WTC11 (cell line): Measurements from ENCODE around the gene CLIP1. TPM values are rescaled to one million over a fixed set of nuclear protein-coding genes. Genes with fewer than 3 reads are reported as not detected.

Experiments
- ETV6 ChIP-seq: sonication (generic); formaldehyde crosslinking; IDR thresholded peaks from 2 replicates; pipeline ENCODE4 v1.8.1; 2022; ENCODE audit warnings: mild to moderate bottlenecking, missing genetic modification reagents
- GABPB1 ChIP-seq: sonication (generic); formaldehyde crosslinking; IDR thresholded peaks from 2 replicates; pipeline ENCODE4 v1.8.1; 2023; ENCODE audit warnings: mild to moderate bottlenecking, missing genetic modification reagents
- GTF2I ChIP-seq: fragments of 250-450 bp; sonication (Bioruptor Pico); conservative IDR thresholded peaks from 2 replicates; pipeline ENCODE4 v1.4.0; 2021; ENCODE audit warnings: mild to moderate bottlenecking
- HMGA2 ChIP-seq: fragments of 250-450 bp; sonication (Bioruptor Pico); IDR thresholded peaks from 2 replicates; pipeline ENCODE4 v1.4.0; 2021; ENCODE audit warnings: mild to moderate bottlenecking, moderate library complexity
- NR2C2 ChIP-seq: sonication (generic); formaldehyde crosslinking; IDR thresholded peaks from 2 replicates; pipeline ENCODE4 v1.8.0; 2022; ENCODE audit warnings: mild to moderate bottlenecking, missing genetic modification reagents
- OVOL2 ChIP-seq: fragments of 250-450 bp; sonication (Bioruptor Pico); IDR thresholded peaks from 2 replicates; pipeline ENCODE4 v1.9.0; 2021; ENCODE audit warnings: mild to moderate bottlenecking, borderline replicate concordance
- TCF7 ChIP-seq: sonication (generic); formaldehyde crosslinking; IDR thresholded peaks from 2 replicates; pipeline ENCODE4 v1.8.0; 2022; ENCODE audit warnings: mild to moderate bottlenecking, low read depth, missing genetic modification reagents, moderate library complexity
- TEAD1 ChIP-seq: sonication (generic); formaldehyde crosslinking; IDR thresholded peaks from 2 replicates; pipeline ENCODE4 v1.8.0; 2022; ENCODE audit warnings: mild to moderate bottlenecking, missing genetic modification reagents
- ZBTB21 ChIP-seq: sonication (generic); formaldehyde crosslinking; IDR thresholded peaks from 2 replicates; pipeline ENCODE4 v1.8.1; 2023; ENCODE audit warnings: mild to moderate bottlenecking, missing genetic modification reagents, borderline replicate concordance
- ZNF396 ChIP-seq: fragments of 250-450 bp; sonication (Bioruptor Pico); IDR thresholded peaks from 2 replicates; pipeline ENCODE4 v1.8.0; 2021; ENCODE audit warnings: mild to moderate bottlenecking, moderate library complexity, borderline replicate concordance
- ZNF423 ChIP-seq: fragments of 250-450 bp; sonication (Bioruptor Pico); IDR thresholded peaks from 2 replicates; pipeline ENCODE4 v2.1.2; 2022; ENCODE audit warnings: mild to moderate bottlenecking, moderate library complexity
- ZNF671 ChIP-seq: fragments of 250-450 bp; sonication (Bioruptor Pico); IDR thresholded peaks from 2 replicates; pipeline ENCODE4 v1.8.0; 2021; ENCODE audit warnings: mild to moderate bottlenecking
- total RNA-seq: library from RNA; stranded (reverse); gene quantifications from 3 replicates; pipeline ENCODE4 v1.2.3, GENCODE V29; 2021
- TF ChIP-seq, protein P1 (sequence below): sonication (generic); formaldehyde crosslinking; IDR thresholded peaks from 2 replicates; pipeline ENCODE4 v1.8.1; 2023; ENCODE audit warnings: mild to moderate bottlenecking, missing genetic modification reagents, borderline replicate concordance
- TF ChIP-seq, protein P2 (sequence below): sonication (generic); formaldehyde crosslinking; IDR thresholded peaks from 2 replicates; pipeline ENCODE4 v1.8.0; 2023; ENCODE audit warnings: mild to moderate bottlenecking, missing genetic modification reagents
- TF ChIP-seq, protein P3 (sequence below): sonication (generic); formaldehyde crosslinking; IDR thresholded peaks from 2 replicates; pipeline ENCODE4 v1.8.1; 2023; ENCODE audit warnings: mild to moderate bottlenecking, moderate library complexity, missing genetic modification reagents
- TF ChIP-seq, protein P4 (sequence below): sonication (generic); formaldehyde crosslinking; IDR thresholded peaks from 2 replicates; pipeline ENCODE4 v1.8.1; 2023; ENCODE audit warnings: mild to moderate bottlenecking, missing genetic modification reagents, moderate library complexity
- TF ChIP-seq, protein P5 (sequence below): sonication (generic); formaldehyde crosslinking; IDR thresholded peaks from 2 replicates; pipeline ENCODE4 v1.8.0; 2023; ENCODE audit warnings: missing genetic modification reagents
- TF ChIP-seq, protein P6 (sequence below): fragments of 250-450 bp; sonication (Bioruptor Pico); IDR thresholded peaks from 2 replicates; pipeline ENCODE4 v2.1.2; 2022; ENCODE audit warnings: mild to moderate bottlenecking, moderate library complexity
- TF ChIP-seq, protein P7 (sequence below): fragments of 250-450 bp; sonication (Bioruptor Pico); IDR thresholded peaks from 2 replicates; pipeline ENCODE4 v1.9.0; 2021; ENCODE audit warnings: mild to moderate bottlenecking
- TF ChIP-seq, protein P8 (sequence below): fragments of 250-450 bp; sonication (Bioruptor Pico); IDR thresholded peaks from 2 replicates; pipeline ENCODE4 v1.9.0; 2021; ENCODE audit warnings: moderate library complexity, mild to moderate bottlenecking, inconsistent platforms, borderline replicate concordance
- TF ChIP-seq, protein P9 (sequence below): sonication (generic); formaldehyde crosslinking; IDR thresholded peaks from 2 replicates; pipeline ENCODE4 v1.8.1; 2022; ENCODE audit warnings: low read depth, missing genetic modification reagents, borderline replicate concordance

The CLIP1 gene
- total RNA-seq, 1 experiment from 2014 or later = 24.9 TPM

DNA sequence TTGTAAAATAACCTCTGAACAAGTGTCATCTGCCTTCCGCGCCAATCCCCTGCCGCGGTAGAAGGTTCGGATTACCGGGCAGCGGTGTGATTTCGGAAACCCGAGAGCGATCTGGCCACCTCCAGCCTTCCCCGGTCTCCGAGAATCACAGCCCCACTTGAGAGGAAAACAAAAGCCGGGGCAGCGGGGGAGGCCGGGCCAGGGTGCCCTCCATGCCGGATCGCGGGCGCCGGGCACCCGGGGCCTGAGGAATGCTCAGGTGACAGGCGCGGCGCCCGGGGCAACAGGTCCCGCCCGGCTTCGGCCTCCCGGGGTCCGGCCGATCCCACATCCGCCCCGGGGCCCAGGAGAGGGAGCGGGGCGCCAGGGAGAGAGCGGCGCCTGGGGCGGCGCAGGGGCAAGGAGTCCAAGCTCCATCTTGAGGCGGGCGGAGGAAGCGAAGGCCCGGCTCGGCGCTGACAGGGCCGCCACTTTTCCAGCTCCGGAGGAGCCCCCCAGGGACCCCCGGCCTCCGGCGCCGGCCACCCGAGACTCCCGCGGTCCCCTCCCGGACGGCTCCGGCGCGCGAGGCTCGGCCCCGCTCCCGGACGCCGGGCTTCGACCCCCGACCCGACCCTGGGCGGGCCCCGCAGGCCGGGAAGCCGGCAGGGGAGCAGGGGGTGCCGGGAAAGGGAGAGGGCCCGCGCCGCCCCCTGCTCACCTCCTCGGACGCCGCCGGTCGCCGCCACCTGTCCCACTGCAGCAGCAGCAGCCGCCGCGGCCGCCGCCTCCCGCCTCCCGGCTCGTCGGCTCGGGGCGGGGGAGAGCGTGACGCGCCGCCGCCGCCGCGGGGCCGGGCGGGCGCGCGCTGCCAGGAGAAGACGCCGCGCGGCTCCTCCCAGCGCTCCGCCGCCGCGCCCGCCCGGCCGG is at the start of gene CLIP1 (continued):
- TF ChIP-seq, protein P1, sequence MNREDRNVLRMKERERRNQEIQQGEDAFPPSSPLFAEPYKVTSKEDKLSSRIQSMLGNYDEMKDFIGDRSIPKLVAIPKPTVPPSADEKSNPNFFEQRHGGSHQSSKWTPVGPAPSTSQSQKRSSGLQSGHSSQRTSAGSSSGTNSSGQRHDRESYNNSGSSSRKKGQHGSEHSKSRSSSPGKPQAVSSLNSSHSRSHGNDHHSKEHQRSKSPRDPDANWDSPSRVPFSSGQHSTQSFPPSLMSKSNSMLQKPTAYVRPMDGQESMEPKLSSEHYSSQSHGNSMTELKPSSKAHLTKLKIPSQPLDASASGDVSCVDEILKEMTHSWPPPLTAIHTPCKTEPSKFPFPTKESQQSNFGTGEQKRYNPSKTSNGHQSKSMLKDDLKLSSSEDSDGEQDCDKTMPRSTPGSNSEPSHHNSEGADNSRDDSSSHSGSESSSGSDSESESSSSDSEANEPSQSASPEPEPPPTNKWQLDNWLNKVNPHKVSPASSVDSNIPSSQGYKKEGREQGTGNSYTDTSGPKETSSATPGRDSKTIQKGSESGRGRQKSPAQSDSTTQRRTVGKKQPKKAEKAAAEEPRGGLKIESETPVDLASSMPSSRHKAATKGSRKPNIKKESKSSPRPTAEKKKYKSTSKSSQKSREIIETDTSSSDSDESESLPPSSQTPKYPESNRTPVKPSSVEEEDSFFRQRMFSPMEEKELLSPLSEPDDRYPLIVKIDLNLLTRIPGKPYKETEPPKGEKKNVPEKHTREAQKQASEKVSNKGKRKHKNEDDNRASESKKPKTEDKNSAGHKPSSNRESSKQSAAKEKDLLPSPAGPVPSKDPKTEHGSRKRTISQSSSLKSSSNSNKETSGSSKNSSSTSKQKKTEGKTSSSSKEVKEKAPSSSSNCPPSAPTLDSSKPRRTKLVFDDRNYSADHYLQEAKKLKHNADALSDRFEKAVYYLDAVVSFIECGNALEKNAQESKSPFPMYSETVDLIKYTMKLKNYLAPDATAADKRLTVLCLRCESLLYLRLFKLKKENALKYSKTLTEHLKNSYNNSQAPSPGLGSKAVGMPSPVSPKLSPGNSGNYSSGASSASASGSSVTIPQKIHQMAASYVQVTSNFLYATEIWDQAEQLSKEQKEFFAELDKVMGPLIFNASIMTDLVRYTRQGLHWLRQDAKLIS (CRISPR knock-in tag) = no peak
- TF ChIP-seq, protein P2, sequence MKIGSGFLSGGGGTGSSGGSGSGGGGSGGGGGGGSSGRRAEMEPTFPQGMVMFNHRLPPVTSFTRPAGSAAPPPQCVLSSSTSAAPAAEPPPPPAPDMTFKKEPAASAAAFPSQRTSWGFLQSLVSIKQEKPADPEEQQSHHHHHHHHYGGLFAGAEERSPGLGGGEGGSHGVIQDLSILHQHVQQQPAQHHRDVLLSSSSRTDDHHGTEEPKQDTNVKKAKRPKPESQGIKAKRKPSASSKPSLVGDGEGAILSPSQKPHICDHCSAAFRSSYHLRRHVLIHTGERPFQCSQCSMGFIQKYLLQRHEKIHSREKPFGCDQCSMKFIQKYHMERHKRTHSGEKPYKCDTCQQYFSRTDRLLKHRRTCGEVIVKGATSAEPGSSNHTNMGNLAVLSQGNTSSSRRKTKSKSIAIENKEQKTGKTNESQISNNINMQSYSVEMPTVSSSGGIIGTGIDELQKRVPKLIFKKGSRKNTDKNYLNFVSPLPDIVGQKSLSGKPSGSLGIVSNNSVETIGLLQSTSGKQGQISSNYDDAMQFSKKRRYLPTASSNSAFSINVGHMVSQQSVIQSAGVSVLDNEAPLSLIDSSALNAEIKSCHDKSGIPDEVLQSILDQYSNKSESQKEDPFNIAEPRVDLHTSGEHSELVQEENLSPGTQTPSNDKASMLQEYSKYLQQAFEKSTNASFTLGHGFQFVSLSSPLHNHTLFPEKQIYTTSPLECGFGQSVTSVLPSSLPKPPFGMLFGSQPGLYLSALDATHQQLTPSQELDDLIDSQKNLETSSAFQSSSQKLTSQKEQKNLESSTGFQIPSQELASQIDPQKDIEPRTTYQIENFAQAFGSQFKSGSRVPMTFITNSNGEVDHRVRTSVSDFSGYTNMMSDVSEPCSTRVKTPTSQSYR = no peak
- TF ChIP-seq, protein P3, sequence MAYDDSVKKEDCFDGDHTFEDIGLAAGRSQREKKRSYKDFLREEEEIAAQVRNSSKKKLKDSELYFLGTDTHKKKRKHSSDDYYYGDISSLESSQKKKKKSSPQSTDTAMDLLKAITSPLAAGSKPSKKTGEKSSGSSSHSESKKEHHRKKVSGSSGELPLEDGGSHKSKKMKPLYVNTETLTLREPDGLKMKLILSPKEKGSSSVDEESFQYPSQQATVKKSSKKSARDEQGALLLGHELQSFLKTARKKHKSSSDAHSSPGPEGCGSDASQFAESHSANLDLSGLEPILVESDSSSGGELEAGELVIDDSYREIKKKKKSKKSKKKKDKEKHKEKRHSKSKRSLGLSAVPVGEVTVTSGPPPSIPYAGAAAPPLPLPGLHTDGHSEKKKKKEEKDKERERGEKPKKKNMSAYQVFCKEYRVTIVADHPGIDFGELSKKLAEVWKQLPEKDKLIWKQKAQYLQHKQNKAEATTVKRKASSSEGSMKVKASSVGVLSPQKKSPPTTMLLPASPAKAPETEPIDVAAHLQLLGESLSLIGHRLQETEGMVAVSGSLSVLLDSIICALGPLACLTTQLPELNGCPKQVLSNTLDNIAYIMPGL = peak; percentile 94; the same call in 1 of the 2 replicates
- 0 out of 2 replicates have a peak, but pooled peaks have one; percentile 48 for TF ChIP-seq TEAD1 (CRISPR knock-in tag)
- TF ChIP-seq, protein P4, sequence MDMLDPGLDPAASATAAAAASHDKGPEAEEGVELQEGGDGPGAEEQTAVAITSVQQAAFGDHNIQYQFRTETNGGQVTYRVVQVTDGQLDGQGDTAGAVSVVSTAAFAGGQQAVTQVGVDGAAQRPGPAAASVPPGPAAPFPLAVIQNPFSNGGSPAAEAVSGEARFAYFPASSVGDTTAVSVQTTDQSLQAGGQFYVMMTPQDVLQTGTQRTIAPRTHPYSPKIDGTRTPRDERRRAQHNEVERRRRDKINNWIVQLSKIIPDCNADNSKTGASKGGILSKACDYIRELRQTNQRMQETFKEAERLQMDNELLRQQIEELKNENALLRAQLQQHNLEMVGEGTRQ = peak; percentile 41
- no peak for TF ChIP-seq GABPB1
- TF ChIP-seq OVOL2 (CRISPR knock-in tag) = no peak
- TF ChIP-seq ZNF396 (CRISPR knock-in tag) = no peak
- TF ChIP-seq, protein P5, sequence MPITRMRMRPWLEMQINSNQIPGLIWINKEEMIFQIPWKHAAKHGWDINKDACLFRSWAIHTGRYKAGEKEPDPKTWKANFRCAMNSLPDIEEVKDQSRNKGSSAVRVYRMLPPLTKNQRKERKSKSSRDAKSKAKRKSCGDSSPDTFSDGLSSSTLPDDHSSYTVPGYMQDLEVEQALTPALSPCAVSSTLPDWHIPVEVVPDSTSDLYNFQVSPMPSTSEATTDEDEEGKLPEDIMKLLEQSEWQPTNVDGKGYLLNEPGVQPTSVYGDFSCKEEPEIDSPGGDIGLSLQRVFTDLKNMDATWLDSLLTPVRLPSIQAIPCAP (CRISPR knock-in tag) = no peak
- no peak for TF ChIP-seq ETV6 (CRISPR knock-in tag)
- TF ChIP-seq, protein P6, sequence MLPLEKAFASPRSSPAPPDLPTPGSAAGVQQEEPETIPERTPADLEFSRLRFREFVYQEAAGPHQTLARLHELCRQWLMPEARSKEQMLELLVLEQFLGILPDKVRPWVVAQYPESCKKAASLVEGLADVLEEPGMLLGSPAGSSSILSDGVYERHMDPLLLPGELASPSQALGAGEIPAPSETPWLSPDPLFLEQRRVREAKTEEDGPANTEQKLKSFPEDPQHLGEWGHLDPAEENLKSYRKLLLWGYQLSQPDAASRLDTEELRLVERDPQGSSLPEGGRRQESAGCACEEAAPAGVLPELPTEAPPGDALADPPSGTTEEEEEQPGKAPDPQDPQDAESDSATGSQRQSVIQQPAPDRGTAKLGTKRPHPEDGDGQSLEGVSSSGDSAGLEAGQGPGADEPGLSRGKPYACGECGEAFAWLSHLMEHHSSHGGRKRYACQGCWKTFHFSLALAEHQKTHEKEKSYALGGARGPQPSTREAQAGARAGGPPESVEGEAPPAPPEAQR (CRISPR knock-in tag) = no peak
- no peak for TF ChIP-seq ZNF671 (CRISPR knock-in tag)
- no peak for TF ChIP-seq GTF2I (CRISPR knock-in tag)
- TF ChIP-seq TCF7 = no peak
- no peak for TF ChIP-seq NR2C2
- TF ChIP-seq, protein P7, sequence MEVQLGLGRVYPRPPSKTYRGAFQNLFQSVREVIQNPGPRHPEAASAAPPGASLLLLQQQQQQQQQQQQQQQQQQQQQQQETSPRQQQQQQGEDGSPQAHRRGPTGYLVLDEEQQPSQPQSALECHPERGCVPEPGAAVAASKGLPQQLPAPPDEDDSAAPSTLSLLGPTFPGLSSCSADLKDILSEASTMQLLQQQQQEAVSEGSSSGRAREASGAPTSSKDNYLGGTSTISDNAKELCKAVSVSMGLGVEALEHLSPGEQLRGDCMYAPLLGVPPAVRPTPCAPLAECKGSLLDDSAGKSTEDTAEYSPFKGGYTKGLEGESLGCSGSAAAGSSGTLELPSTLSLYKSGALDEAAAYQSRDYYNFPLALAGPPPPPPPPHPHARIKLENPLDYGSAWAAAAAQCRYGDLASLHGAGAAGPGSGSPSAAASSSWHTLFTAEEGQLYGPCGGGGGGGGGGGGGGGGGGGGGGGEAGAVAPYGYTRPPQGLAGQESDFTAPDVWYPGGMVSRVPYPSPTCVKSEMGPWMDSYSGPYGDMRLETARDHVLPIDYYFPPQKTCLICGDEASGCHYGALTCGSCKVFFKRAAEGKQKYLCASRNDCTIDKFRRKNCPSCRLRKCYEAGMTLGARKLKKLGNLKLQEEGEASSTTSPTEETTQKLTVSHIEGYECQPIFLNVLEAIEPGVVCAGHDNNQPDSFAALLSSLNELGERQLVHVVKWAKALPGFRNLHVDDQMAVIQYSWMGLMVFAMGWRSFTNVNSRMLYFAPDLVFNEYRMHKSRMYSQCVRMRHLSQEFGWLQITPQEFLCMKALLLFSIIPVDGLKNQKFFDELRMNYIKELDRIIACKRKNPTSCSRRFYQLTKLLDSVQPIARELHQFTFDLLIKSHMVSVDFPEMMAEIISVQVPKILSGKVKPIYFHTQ (CRISPR knock-in tag) = no peak
- TF ChIP-seq, protein P8, sequence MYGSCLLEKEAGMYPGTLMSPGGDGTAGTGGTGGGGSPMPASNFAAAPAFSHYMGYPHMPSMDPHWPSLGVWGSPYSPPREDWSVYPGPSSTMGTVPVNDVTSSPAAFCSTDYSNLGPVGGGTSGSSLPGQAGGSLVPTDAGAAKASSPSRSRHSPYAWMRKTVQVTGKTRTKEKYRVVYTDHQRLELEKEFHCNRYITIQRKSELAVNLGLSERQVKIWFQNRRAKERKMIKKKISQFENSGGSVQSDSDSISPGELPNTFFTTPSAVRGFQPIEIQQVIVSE (CRISPR knock-in tag) = no peak
- TF ChIP-seq, protein P9, sequence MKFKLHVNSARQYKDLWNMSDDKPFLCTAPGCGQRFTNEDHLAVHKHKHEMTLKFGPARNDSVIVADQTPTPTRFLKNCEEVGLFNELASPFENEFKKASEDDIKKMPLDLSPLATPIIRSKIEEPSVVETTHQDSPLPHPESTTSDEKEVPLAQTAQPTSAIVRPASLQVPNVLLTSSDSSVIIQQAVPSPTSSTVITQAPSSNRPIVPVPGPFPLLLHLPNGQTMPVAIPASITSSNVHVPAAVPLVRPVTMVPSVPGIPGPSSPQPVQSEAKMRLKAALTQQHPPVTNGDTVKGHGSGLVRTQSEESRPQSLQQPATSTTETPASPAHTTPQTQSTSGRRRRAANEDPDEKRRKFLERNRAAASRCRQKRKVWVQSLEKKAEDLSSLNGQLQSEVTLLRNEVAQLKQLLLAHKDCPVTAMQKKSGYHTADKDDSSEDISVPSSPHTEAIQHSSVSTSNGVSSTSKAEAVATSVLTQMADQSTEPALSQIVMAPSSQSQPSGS (CRISPR knock-in tag) = no peak
- TF ChIP-seq HMGA2 = no peak
- peak; percentile 67 for TF ChIP-seq ZNF423
- no peak for TF ChIP-seq ZBTB21 (CRISPR knock-in tag)
